Naive thymus-derived CD8-positive, alpha-beta T cell (primary cell): Measurements from ENCODE around the gene STK32B. TPM values are rescaled to one million over a fixed set of nuclear protein-coding genes. Genes with fewer than 3 reads are reported as not detected.
"Not testable (repeated sequence)": the region's sequence is repeated elsewhere in the genome, so short reads cannot be mapped to it uniquely, and the experiment has no call there.

Source experiments
- ATAC-seq, 2 donors: fragments of 150-1000 bp; cut with Tn5 transposase in 1 of 2; sonication (Bioruptor Pico), chemical (Tn5 transposase) in 1 of 2; 1 replicate in 1 of 2; 2 replicates in 1 of 2; pipeline ENCODE4 v1.10.0; 2021; ENCODE audit warnings: mild to moderate bottlenecking in 2 of 2, moderate library complexity in 2 of 2
- POLR2A ChIA-PET: fragments of 350-600 bp; sonication (Branson Sonifier 250); formaldehyde crosslinking; loops from one replicate; lab custom pipeline; 2021; ENCODE audit warnings: antibody characterized with exemption; lab: Charles Lee
- DNase-seq, 10 donors: peaks; one replicate each; pipeline versions ENCODE4 v3.0.0 to v3.0.0-alpha.2; 2020 to 2022
- H3K27ac Mint-ChIP-seq, 10 donors: one replicate each; pipeline ENCODE4 v1.8.0; 2020 to 2022; ENCODE audit warnings: mild to moderate bottlenecking in 10 of 10, mixed read lengths in 10 of 10, moderate library complexity in 4 of 10, inconsistent platforms in 1 of 10
- H3K27me3 Mint-ChIP-seq, 5 donors: one replicate each; pipeline ENCODE4 v1.8.0; 2021 to 2022; ENCODE audit warnings: mixed read lengths in 5 of 5
- H3K36me3 Mint-ChIP-seq, 3 donors: one replicate each; pipeline ENCODE4 v1.8.0; 2020 to 2022; ENCODE audit warnings: mixed read lengths in 3 of 3, mild to moderate bottlenecking in 2 of 3, inconsistent platforms in 1 of 3
- H3K4me1 Mint-ChIP-seq, 4 donors: one replicate each; pipeline ENCODE4 v1.8.0; 2021 to 2022; ENCODE audit warnings: mixed read lengths in 4 of 4
- H3K4me3 Mint-ChIP-seq, 10 donors: one replicate each; pipeline ENCODE4 v1.8.0; 2020 to 2022; ENCODE audit warnings: mild to moderate bottlenecking in 10 of 10, mixed read lengths in 10 of 10, moderate library complexity in 6 of 10, inconsistent platforms in 1 of 10
- H3K9me3 Mint-ChIP-seq, 9 donors: one replicate each; pipeline ENCODE4 v1.8.0; 2020 to 2022; ENCODE audit warnings: mixed read lengths in 9 of 9, mild to moderate bottlenecking in 3 of 9, inconsistent platforms in 1 of 9, moderate library complexity in 1 of 9
- polyA plus RNA-seq, 3 donors: library from polyadenylated mRNA; unstranded; fragments of 300-500 nt; fragmentation: Illumina TruSeq; gene quantifications; one replicate each; pipeline ENCODE4 v1.2.3, GENCODE V29; 2021
- total RNA-seq, 8 experiments: library from RNA in 2 of 8; stranded (reverse) in 2 of 8; gene quantifications; one replicate each; pipeline ENCODE4 v1.2.3 and lab custom pipeline; 2021 to 2026

The STK32B gene
- total and polyA plus RNA-seq, 5 experiments from 2014 or later = not detected

DNA sequence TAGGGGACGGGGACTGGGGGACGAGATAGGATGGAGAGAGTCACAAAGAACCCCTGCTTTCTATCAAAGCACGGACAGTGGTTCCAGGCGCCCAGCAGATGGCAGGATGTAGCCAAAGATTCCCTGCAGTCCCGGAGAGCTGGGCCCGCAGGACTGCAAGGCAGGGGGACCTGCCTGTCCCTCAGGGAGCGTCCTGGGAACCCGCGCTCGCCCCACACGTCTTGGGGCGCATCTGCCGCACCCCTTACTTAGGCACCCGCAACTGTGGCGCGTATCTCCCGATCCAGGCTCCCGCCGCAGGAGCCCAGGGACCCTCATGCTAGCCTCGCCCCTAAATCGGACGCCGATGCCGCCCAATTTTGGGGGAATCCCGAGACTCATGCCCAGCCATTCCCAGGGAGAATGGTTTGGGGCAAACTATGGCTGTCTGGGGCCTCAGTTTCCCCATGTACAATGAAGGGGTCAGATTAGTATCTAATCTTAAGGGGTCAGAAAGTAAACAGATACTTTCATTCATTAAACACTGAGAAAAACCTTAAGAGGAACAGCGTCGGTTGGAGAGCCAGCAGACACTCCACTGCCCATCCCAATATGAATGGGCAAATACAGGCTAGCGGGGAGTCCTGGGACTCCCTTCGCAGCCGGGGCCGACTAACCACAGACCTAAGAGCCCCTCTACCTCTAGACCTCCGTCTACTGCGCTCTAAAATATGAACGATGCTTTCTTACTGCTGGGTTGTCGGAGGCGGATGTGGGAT lies 581 bp upstream of the STK32B start:
- Mint-ChIP-seq H3K36me3 (no peaks in the 10 kb centered on the region), H3K27ac (peak overlapping the region in 1 of 10 donors; percentile 51), H3K27me3 (peaks cover 32 to 62% (median 43%) of the 10 kb centered on the region in 5 donors), H3K4me3 (peak overlapping the region; percentile 69 to 88 (median 83)), H3K9me3 (peaks cover 0 to 2% (median 0%) of the 10 kb centered on the region in 9 donors), H3K4me1 (peaks cover 9 to 20% (median 16%) of the 10 kb centered on the region in 4 donors)
- POLR2A ChIA-PET = no interaction called here
- DNase-seq (peak in 1 of 10 donors; percentile 10), ATAC-seq (peak; percentile 41 to 61)

DNA sequence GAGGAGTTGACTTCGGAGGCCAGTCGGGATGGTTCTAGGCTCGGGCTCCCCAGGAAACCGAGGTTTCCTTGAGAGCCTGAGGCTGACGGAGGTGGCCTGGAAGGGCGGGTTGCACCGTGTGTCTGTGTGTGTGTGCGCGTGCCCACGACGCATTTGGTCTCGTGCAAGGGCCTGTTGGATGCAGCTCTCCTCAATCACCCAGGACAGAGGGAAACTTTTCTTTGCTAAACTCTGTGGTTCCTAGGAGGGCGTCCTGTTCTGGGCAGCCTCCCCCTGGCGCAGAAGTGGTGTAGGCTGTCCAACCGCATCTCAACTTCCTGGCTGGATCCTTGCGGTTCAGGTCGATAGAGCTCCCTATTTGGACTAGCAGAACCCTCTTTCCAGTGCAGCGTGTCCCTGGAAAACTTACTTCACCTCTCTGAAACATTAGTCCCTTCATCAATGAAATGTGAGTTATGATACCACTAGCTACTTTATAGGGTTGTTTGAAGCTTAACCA lies 973 bp downstream of the STK32B start:
- Mint-ChIP-seq H3K4me3 (peak overlapping the region; percentile 17 to 88 (median 62)), H3K36me3 (no peaks in the 10 kb centered on the region), H3K9me3 (peaks cover 0 to 4% (median 0%) of the 10 kb centered on the region in 9 donors), H3K27ac (no peak overlapping the region), H3K4me1 (peaks cover 9 to 20% (median 16%) of the 10 kb centered on the region in 4 donors), H3K27me3 (peaks cover 21 to 58% (median 40%) of the 10 kb centered on the region in 5 donors)
- DNase-seq = no peak
- POLR2A ChIA-PET = no interaction called here
- ATAC-seq = no peak

DNA sequence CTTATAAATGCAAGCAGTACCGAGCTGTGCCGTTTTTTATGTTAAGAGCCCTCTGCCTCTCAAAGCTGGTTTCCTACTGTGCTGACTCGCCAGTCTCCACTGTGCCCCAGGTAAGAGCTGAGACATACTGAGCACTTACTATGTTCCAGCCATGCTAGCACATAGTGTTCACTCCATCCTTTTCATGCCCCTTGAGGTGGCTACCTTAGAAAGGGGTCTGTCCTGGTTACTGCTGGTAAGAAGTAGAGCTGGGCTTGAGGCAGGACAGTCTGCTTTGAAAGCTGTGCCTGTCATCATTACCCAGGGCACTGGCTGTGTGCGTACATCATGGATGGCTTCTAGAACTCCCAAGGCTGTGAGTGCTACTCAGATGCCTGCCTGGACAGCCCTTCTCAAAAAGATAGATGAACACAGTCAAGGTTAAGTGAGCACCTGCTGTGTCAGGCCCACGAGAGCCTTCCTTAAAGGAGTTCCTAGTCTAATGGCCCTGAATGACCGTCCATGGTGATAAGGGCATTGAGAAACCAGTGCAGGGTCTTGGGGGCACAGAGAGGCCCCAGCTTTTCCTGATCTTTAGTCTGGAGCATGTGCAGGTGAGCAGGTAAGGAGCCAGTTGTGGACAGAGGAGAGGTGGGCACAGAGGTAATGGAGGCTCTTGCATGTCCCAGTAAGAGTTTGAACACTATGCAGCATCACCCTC lies 1.6 kb downstream of the STK32B start:
- peaks cover 16 to 51% (median 36%) of the 10 kb centered on the region in 5 donors for H3K27me3 Mint-ChIP-seq
- no peaks in the 10 kb centered on the region for H3K36me3 Mint-ChIP-seq
- DNase-seq (no peak), ATAC-seq (no peak)
- peak overlapping the region in 8 of 10 donors; percentile 32 to 88 (median 62) for H3K4me3 Mint-ChIP-seq
- POLR2A ChIA-PET = no interaction called here
- no peak overlapping the region for H3K27ac Mint-ChIP-seq
- H3K9me3 Mint-ChIP-seq = peaks cover 0 to 10% (median 0%) of the 10 kb centered on the region in 9 donors
- peaks cover 9 to 20% (median 16%) of the 10 kb centered on the region in 4 donors for H3K4me1 Mint-ChIP-seq

DNA sequence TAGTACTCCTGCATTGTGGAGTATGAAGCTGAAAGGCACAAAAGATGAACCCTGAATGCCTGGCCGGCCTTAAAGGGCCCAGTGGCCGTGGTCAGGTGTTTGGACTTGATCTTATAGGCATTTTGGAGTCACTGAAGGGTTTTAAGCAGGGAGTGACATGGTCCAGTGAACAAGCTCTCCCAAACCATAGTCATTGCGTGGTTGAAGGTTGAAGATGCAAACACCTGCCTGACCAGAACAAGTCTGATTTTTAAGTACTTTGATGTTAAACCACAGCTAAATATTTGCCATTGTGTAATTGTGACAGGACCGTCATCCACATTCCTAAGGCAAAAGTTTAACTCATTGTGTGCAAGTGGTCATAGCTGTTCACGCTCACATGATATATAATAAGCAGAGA lies 3.3 kb downstream of the STK32B start:
- POLR2A ChIA-PET = no interaction called here
- DNase-seq (no peak), ATAC-seq (no peak)
- no peak overlapping the region for H3K27ac Mint-ChIP-seq
- peaks cover 0 to under 1% (median 0%) of the 10 kb centered on the region in 3 donors for H3K36me3 Mint-ChIP-seq
- peaks cover 9 to 18% (median 15%) of the 10 kb centered on the region in 4 donors for H3K4me1 Mint-ChIP-seq
- no peak overlapping the region for H3K4me3 Mint-ChIP-seq
- peaks cover 0 to 13% (median 1%) of the 10 kb centered on the region in 9 donors for H3K9me3 Mint-ChIP-seq
- peaks cover 12 to 39% (median 27%) of the 10 kb centered on the region in 5 donors for H3K27me3 Mint-ChIP-seq

DNA sequence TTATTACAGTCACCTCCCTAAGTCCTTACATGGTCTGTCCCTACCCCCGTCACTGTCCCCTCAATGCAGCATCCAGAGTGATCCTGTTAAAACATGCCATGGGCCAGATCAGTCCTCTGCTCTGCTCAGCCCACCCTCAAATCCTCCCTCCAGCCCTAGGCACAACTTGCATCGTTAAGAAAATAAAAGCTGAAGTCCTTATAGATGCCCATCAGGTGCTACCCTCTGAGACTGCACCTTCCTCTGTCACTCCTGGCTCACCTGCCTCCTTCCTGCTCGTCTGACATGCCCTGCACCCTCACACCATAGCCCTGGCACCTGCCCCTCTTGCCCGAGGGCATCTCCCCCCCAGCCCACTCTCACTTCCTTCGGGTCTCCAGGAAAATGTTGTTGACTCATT lies 4.1 kb downstream of the STK32B start:
- POLR2A ChIA-PET = no interaction called here
- ATAC-seq (no peak), DNase-seq (no peak)
- Mint-ChIP-seq H3K4me3 (no peak overlapping the region), H3K4me1 (peaks cover 6 to 16% (median 12%) of the 10 kb centered on the region in 4 donors), H3K36me3 (peaks cover 0 to 6% (median 0%) of the 10 kb centered on the region in 3 donors), H3K27me3 (peaks cover 10 to 30% (median 24%) of the 10 kb centered on the region in 5 donors), H3K9me3 (peaks cover 0 to 14% (median 3%) of the 10 kb centered on the region in 9 donors), H3K27ac (no peak overlapping the region)

DNA sequence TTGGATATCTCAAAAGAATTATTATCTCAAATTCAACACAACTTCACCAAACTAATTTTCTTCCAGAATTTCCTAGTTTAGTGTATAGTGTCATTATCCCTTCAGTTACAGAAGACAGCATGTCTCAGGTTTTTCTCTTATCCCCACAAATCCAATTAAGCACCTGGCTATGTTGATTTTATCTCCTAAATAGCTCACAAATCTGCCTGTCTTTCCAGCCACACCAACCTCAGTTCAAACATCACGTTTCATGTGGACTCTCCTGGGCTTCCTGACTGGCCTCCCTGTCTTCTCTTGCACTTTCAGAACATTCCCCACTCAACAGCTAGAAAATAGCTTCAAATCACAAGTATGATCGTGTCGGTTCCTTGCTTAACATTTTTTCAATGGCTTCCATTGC lies 14.8 kb downstream of the STK32B start:
- Mint-ChIP-seq H3K27ac (no peak overlapping the region), H3K4me1 (no peaks in the 10 kb centered on the region), H3K9me3 (peaks cover 2 to 31% (median 14%) of the 10 kb centered on the region in 9 donors), H3K27me3 (peaks cover 4 to 23% (median 12%) of the 10 kb centered on the region in 5 donors), H3K4me3 (no peak overlapping the region), H3K36me3 (peaks cover 0 to 15% (median 0%) of the 10 kb centered on the region in 3 donors)
- DNase-seq (no peak), ATAC-seq (no peak)
- POLR2A ChIA-PET = no interaction called here

DNA sequence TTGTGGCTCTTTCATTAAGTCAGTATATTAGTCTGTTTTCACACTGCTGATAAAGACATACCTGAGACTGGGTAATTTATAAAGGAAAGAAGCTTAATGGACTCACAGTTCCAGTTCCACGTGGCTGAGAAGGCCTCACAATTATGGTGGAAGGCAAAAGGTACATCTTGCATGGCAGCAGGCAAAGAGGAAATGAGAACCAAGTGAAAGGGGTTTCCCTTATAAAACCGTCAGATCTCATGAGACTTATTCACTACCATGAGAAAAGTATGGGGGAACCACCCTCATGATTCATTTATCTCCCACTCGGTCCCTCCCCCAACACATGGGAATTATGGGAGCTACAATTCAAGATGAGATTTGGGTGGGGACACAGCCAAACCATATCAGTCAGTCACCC lies 15.7 kb downstream of the STK32B start:
- ATAC-seq, H3K4me3 Mint-ChIP-seq, H3K4me1 Mint-ChIP-seq, POLR2A ChIA-PET, H3K27ac Mint-ChIP-seq, DNase-seq: not testable (repeated sequence)
- peaks cover 3 to 23% (median 11%) of the 10 kb centered on the region in 5 donors for H3K27me3 Mint-ChIP-seq
- peaks cover 0 to 29% (median 10%) of the 10 kb centered on the region in 9 donors for H3K9me3 Mint-ChIP-seq
- peaks cover 0 to 13% (median 0%) of the 10 kb centered on the region in 3 donors for H3K36me3 Mint-ChIP-seq

DNA sequence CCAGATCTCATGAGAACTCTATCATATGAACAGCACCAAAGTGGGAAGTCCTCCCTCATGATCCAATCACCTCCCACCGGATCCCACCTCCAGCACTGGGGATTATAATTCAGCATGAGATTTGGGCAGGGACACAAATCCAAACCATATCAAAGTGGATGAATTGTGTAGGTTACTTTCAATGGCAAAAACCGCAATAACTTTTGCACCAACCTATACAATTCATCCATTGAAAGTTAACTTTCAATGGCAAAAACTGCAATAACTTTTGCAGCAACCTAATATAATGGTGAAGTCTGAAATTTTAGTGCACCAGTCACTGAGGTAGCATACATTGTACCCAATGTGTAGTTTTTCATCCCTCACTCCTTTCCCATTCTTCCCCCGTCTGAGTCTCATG lies 16.6 kb downstream of the STK32B start:
- POLR2A ChIA-PET = no interaction called here

DNA sequence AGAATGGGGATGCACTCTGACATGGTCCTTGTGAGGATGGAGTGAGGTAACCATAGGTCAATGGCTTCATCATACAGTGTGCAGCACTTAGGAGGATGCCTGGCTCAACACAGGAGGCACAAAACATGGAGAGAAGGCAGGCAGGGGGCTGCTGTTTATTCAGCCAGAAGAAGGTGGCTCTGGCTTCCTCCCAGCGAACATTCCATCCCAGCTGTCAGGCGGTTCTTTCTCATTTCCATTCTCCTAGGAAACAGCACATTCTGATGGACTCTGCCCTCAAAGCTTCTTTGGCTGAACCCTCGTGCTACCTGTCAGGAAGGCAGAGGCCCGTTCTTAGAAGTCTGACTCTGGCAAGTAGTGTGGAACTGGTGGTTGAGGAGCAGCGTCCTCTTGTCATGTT lies 18.6 kb downstream of the STK32B start:
- POLR2A ChIA-PET = no interaction called here
- no peak overlapping the region for H3K27ac Mint-ChIP-seq
- H3K9me3 Mint-ChIP-seq = peaks cover 0 to 29% (median 10%) of the 10 kb centered on the region in 9 donors
- H3K36me3 Mint-ChIP-seq = peaks cover 0 to 13% (median 0%) of the 10 kb centered on the region in 3 donors
- H3K27me3 Mint-ChIP-seq = peaks cover 2 to 19% (median 7%) of the 10 kb centered on the region in 5 donors
- ATAC-seq = no peak
- no peak for DNase-seq
- no peaks in the 10 kb centered on the region for H3K4me1 Mint-ChIP-seq
- H3K4me3 Mint-ChIP-seq = no peak overlapping the region

More for the DNA sequence above, 16.6 kb downstream of the STK32B start:
- DNase-seq = no peak
- peaks cover 0 to 13% (median 0%) of the 10 kb centered on the region in 3 donors for H3K36me3 Mint-ChIP-seq
- no peak overlapping the region for H3K4me3 Mint-ChIP-seq
- ATAC-seq = no peak
- peaks cover 2 to 23% (median 7%) of the 10 kb centered on the region in 5 donors for H3K27me3 Mint-ChIP-seq
- no peak overlapping the region for H3K27ac Mint-ChIP-seq
- H3K4me1 Mint-ChIP-seq = no peaks in the 10 kb centered on the region
- H3K9me3 Mint-ChIP-seq = peaks cover 0 to 29% (median 10%) of the 10 kb centered on the region in 9 donors

DNA sequence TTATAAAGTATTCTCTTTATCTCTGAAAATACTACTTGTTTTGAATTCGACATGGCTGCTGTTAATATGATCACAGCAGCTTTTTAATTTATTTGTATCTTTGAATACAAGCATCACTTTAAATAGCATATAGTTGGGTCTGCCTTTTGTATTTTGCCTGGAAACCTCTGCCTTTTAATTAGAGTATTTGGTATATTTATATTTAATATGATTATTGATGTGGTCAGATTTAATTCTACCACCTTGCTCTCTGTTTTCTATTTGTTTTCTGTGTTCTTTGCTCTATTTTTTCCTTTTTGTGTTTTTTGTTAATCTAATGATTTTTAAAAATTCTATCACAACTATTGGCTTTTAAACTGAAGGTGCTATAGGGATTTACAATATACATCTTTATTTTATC lies 21.7 kb downstream of the STK32B start:
- Mint-ChIP-seq H3K36me3 (peaks cover 0 to 14% (median 0%) of the 10 kb centered on the region in 3 donors), H3K4me3 (no peak overlapping the region), H3K27ac (no peak overlapping the region), H3K27me3 (peaks cover 0 to 14% (median 3%) of the 10 kb centered on the region in 5 donors), H3K4me1 (no peaks in the 10 kb centered on the region), H3K9me3 (peaks cover 0 to 28% (median 11%) of the 10 kb centered on the region in 9 donors)
- POLR2A ChIA-PET = no interaction called here
- ATAC-seq (no peak), DNase-seq (no peak)

DNA sequence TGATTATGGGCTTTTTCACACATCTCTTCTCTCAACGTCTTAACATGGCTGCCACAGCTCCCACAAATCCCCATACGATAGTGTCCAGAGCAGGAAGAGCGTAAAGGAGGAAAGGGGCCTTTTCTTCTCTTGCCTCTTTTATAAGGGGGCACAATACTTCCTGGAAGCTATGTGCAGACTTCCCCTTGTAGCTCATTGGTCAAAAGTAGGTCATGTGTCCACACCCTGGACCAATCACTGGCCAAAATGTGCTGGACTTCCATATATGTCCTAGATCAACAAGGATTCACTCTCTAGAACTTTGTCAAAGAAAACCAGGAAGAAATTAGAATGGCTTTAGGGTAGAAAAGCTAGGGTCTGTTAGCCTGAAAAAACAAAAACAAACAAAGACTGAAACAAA lies 26.7 kb downstream of the STK32B start:
- no peak overlapping the region for H3K27ac Mint-ChIP-seq
- peaks cover 8 to 35% (median 22%) of the 10 kb centered on the region in 9 donors for H3K9me3 Mint-ChIP-seq
- ATAC-seq = no peak
- H3K4me3 Mint-ChIP-seq = no peak overlapping the region
- H3K27me3 Mint-ChIP-seq = peaks cover 0 to 16% (median 6%) of the 10 kb centered on the region in 5 donors
- H3K4me1 Mint-ChIP-seq = no peaks in the 10 kb centered on the region
- no peak for DNase-seq
- H3K36me3 Mint-ChIP-seq = peaks cover 0 to 19% (median 3%) of the 10 kb centered on the region in 3 donors
- POLR2A ChIA-PET = no interaction called here

DNA sequence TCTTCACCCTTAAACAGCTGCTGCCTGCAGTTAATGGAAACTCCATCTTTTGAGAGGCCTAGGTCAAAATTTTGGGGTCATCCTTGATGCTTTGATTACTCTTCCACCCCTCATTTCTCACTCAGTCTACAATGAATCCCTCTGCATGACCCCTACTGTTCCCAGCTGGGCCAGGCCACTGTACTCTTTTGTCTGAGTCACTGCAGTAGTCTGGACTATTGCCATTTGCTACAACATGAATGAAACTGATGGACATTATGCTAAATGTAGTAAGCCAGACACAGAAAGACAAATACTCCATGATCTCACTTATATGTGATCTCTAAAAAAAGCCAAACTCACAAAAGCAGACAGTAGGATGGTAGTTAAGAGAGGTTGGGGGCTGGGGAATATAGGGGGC lies 28.3 kb downstream of the STK32B start:
- DNase-seq = no peak
- ATAC-seq = no peak
- no peaks in the 10 kb centered on the region for H3K4me1 Mint-ChIP-seq
- peaks cover 9 to 44% (median 22%) of the 10 kb centered on the region in 9 donors for H3K9me3 Mint-ChIP-seq
- POLR2A ChIA-PET = no interaction called here
- peaks cover 0 to 19% (median 3%) of the 10 kb centered on the region in 3 donors for H3K36me3 Mint-ChIP-seq
- no peak overlapping the region for H3K27ac Mint-ChIP-seq
- H3K4me3 Mint-ChIP-seq = no peak overlapping the region
- peaks cover 0 to 20% (median 6%) of the 10 kb centered on the region in 5 donors for H3K27me3 Mint-ChIP-seq
